Activated naive CD4-positive, alpha-beta T cell treated with anti-CD3 and anti-CD28 coated beads, Interleukin-2, amount 50 U/mL, for 16 hours (primary cell): ENCODE data around the gene S100A10.
A peak's percentile ranks its signal among the peaks of the same experiment; 100 is the strongest.

Experiments
- DNase-seq: peaks from one replicate; pipeline ENCODE4 v3.0.0-alpha.2; 2020

Gene S100A10

GRCh38 chr1:151993734-151994496 is at the start of gene S100A10:
Gene S100A10, minus strand, starts transcription at chr1:151993859. Its CDS starts 7,629 bp downstream, at chr1:151986230.
- DNase-seq = peak; percentile 72

GRCh38 chr1:152042030-152042429 is 48.4 kb upstream of the S100A10 start:
- no peak for DNase-seq

GRCh38 chr1:152039886-152040285 is 46.2 kb upstream of the S100A10 start:
- no peak for DNase-seq

- DNase-seq = no peak
Measured at GRCh38 chr1:152039461-152039860, 45.8 kb upstream of the S100A10 start.

- no peak for DNase-seq
Measured at GRCh38 chr1:152038871-152039270, 45.2 kb upstream of the S100A10 start.

- DNase-seq = peak; percentile 72
Measured at GRCh38 chr1:152036267-152037216, 42.9 kb upstream of the S100A10 start, which contains the start of gene S100A11. Gene S100A11, minus strand, starts transcription at chr1:152037004. Its CDS starts 89 bp downstream, at chr1:152036915.

- no peak for DNase-seq
Measured at GRCh38 chr1:152035539-152036266, 42.0 kb upstream of the S100A10 start.

GRCh38 chr1:152034654-152035538 is 41.2 kb upstream of the S100A10 start:
- peak; percentile 63 for DNase-seq

- DNase-seq = no peak
Measured at GRCh38 chr1:152034324-152034653, 40.6 kb upstream of the S100A10 start.

GRCh38 chr1:152029929-152030211 is 36.2 kb upstream of the S100A10 start:
- DNase-seq = no peak

GRCh38 chr1:152029144-152029928 is 35.7 kb upstream of the S100A10 start:
- DNase-seq = peak; percentile 24

GRCh38 chr1:152026895-152027294 is 33.2 kb upstream of the S100A10 start:
- no peak for DNase-seq

GRCh38 chr1:152024223-152024622 is 30.6 kb upstream of the S100A10 start:
- no peak for DNase-seq

- DNase-seq = no peak
Measured at GRCh38 chr1:152023221-152023620, 29.6 kb upstream of the S100A10 start.

GRCh38 chr1:152022474-152022873 is 28.8 kb upstream of the S100A10 start:
- DNase-seq = no peak

GRCh38 chr1:152021569-152021968 is 27.9 kb upstream of the S100A10 start:
- no peak for DNase-seq

- no peak for DNase-seq
Measured at GRCh38 chr1:152020849-152021248, 27.2 kb upstream of the S100A10 start.

GRCh38 chr1:152018537-152018936 is 24.9 kb upstream of the S100A10 start:
- DNase-seq = no peak

- DNase-seq = no peak
Measured at GRCh38 chr1:152015766-152016165, 22.1 kb upstream of the S100A10 start.

- DNase-seq = no peak
Measured at GRCh38 chr1:152014943-152015342, 21.3 kb upstream of the S100A10 start.

- peak; percentile 41 for DNase-seq
Measured at GRCh38 chr1:152013664-152014237, 20.1 kb upstream of the S100A10 start.
